OCI-LY7 (cell line): ENCODE measurements around the gene CPT2.

Experiments
- CTCF ChIP-seq: fragments of 200-600 bp; sonication (generic); conservative IDR thresholded peaks from 2 replicates; pipeline ENCODE4 v1.5.1; 2014; ENCODE audit warnings: mild to moderate bottlenecking, antibody characterized with exemption, low read length, moderate library complexity, mixed read lengths
- EZH2phosphoT487 ChIP-seq: fragments of 200-600 bp; sonication (generic); IDR thresholded peaks from 2 replicates; pipeline ENCODE4 v1.6.1; 2018; ENCODE audit warnings: low read depth, borderline replicate concordance, mild to moderate bottlenecking, mixed run types, antibody characterized with exemption, low read length, moderate library complexity, mixed read lengths

DNA sequence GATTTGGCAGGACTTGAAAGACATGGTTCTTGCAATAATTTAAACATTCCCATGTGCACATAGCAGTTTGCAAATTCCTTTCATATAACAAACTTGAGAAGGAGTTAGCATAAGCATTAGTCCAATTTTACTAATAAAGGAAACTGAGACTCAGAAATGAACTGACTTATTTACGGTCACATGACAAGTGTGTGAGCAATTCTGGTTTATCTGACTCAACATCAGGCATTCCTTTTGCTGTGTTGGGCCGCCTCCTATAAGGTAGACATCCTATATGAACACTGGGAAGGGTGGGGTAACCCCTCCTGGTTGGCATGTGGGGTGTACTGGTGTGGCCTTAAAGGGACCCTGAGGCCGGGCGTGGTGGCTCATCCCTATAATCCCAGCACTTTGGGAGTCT lies 8.5 kb upstream of the CPT2 start:
- TF ChIP-seq CTCF (no peak), EZH2phosphoT487 (no peak)
